HepG2 (cell line): ENCODE measurements around the gene KSR1. TPM values are rescaled to one million over a fixed set of nuclear protein-coding genes. Genes with fewer than 3 reads are reported as not detected.
"Not testable (repeated sequence)": the region's sequence is repeated elsewhere in the genome, so short reads cannot be mapped to it uniquely, and the experiment has no call there.

Experiments
- ATAC-seq: fragments of 200-7000 bp; cut with Tn5 transposase; 3 replicates; pipeline ENCODE4 v1.9.1; 2020; ENCODE audit warnings: mild to moderate bottlenecking, moderate library complexity
- BruUV-seq: library from RNA; stranded (reverse); fragments of 400-500 nt; replicated peaks from 2 replicates; lab custom pipeline; 2021; lab: Mats Ljungman, UMichigan
- CTCF ChIA-PET: fragments of 300-600 bp; formaldehyde crosslinking; extraction: SDS; loops from one replicate; lab custom pipeline; 2021; ENCODE audit warnings: low total read pairs, inconsistent platforms, low intra/inter-chr PET ratio; lab: Yijun Ruan, JAX
- POLR2A ChIA-PET: fragments of 350-600 bp; sonication (Branson Sonifier 250); formaldehyde crosslinking; loops from one replicate; lab custom pipeline; 2020; ENCODE audit warnings: antibody characterized with exemption, inconsistent platforms; lab: Yijun Ruan, JAX
- DNase-seq: peaks from one replicate; pipeline ENCODE4 v3.0.0-alpha.2; 2015; ENCODE audit warnings: low spot score
- FAIRE-seq: peaks from 3 replicates; lab custom pipeline; 2011; peaks lifted over from hg19 to GRCh38; lab: Jason Lieb, UNC
- H2AFZ ChIP-seq: one replicate; pipeline ENCODE4 v1.6.1; 2011; ENCODE audit warnings: low read length, inconsistent platforms
- H3K27ac ChIP-seq: fragments of 300-600 bp; 3 replicates; pipeline ENCODE4 v1.8.0; 2011; ENCODE audit warnings: mixed run types, mild to moderate bottlenecking, mixed read lengths, low read length, inconsistent platforms; ENCODE audit not compliant: insufficient read depth; ENCODE audit errors: extremely low read length
- H3K27me3 ChIP-seq, 2 experiments: fragments of 200-600 bp in 1 of 2; 2 replicates in 1 of 2; 3 replicates in 1 of 2; pipeline versions ENCODE4 v1.6.0 to v1.8.0; 2011; ENCODE audit warnings: low read length in 2 of 2, mild to moderate bottlenecking in 2 of 2, moderate library complexity in 2 of 2, inconsistent platforms in 1 of 2; ENCODE audit not compliant: insufficient read depth in 2 of 2, control insufficient read depth in 1 of 2
- H3K36me3 ChIP-seq, 2 experiments: fragments of 200-600 bp in 1 of 2; replicated peaks in 1 of 2; 2 replicates in 1 of 2; 3 replicates in 1 of 2; pipeline versions ENCODE4 v1.5.1 to v1.8.0; 2011; ENCODE audit warnings: low read length in 2 of 2, inconsistent platforms in 1 of 2; ENCODE audit not compliant: insufficient read depth in 2 of 2, control insufficient read depth in 1 of 2
- H3K4me1 ChIP-seq: 2 replicates; pipeline ENCODE4 v1.5.1; 2012; ENCODE audit warnings: low read length, inconsistent platforms; ENCODE audit not compliant: insufficient read depth
- H3K4me2 ChIP-seq: 2 replicates; pipeline ENCODE4 v1.6.0; 2011; ENCODE audit warnings: low read depth, low read length, inconsistent platforms
- H3K4me3 ChIP-seq, 3 experiments: fragments of 200-600 bp in 1 of 3; sonication (generic), shearing (Covaris generic) in 1 of 3; replicated peaks in 1 of 3; 2 replicates each; pipeline ENCODE4 v1.5.1; 2011 to 2016; ENCODE audit warnings: low read length in 3 of 3, inconsistent platforms in 2 of 3, low read depth in 2 of 3, mild to moderate bottlenecking in 2 of 3, control low read depth in 1 of 3, mixed read lengths in 1 of 3; ENCODE audit not compliant: insufficient read depth in 1 of 3
- H3K79me2 ChIP-seq: one replicate; pipeline ENCODE4 v1.6.1; 2011; ENCODE audit warnings: low read length, inconsistent platforms; ENCODE audit not compliant: insufficient read depth
- H3K9ac ChIP-seq: 2 replicates; pipeline ENCODE4 v1.6.0; 2011; ENCODE audit warnings: mild to moderate bottlenecking, low read depth, low read length, inconsistent platforms; ENCODE audit not compliant: insufficient read depth
- H3K9me3 ChIP-seq: 2 replicates; pipeline ENCODE4 v1.5.1; 2012; ENCODE audit warnings: mild to moderate bottlenecking, low read length
- H4K20me1 ChIP-seq: 2 replicates; pipeline ENCODE4 v1.6.0; 2011; ENCODE audit warnings: inconsistent platforms, mild to moderate bottlenecking, low read length, moderate library complexity; ENCODE audit not compliant: insufficient read depth
- FOXK2 ChIP-seq: fragments of 450-650 bp; IDR thresholded peaks from 2 replicates; pipeline ENCODE4 v1.6.1; 2016
- HOXA7 ChIP-seq: sonication (generic); formaldehyde crosslinking; IDR thresholded peaks from 2 replicates; pipeline ENCODE4 v1.8.1; 2022; ENCODE audit warnings: mild to moderate bottlenecking, missing genetic modification reagents, moderate library complexity
- ZNF251 ChIP-seq: sonication (generic); formaldehyde crosslinking; IDR thresholded peaks from 2 replicates; pipeline ENCODE4 v1.9.0; 2021; ENCODE audit warnings: mild to moderate bottlenecking, missing genetic modification reagents
- ZNF274 ChIP-seq: sonication (generic); formaldehyde crosslinking; IDR thresholded peaks from 2 replicates; pipeline ENCODE4 v1.5.1; 2020; ENCODE audit warnings: mild to moderate bottlenecking, missing genetic modification reagents
- ZNF569 ChIP-seq: sonication (generic); formaldehyde crosslinking; IDR thresholded peaks from 2 replicates; pipeline ENCODE4 v1.5.0; 2020; ENCODE audit warnings: mild to moderate bottlenecking, missing genetic modification reagents, moderate library complexity, borderline replicate concordance
- WGBS: methylation state at CpG from one replicate; pipeline ENCODE4 v1.1.6; 2017; ENCODE audit warnings: low lambda C conversion rate; 5-methylcytosine and 5-hydroxymethylcytosine counted together
- in situ Hi-C: cut with HindIII; loops from 2 replicates; pipeline ENCODE4 v1.10.0; 2017; ENCODE audit warnings: low pct_unique_long_range_greater_than_20kb; ENCODE audit not compliant: extremely low pct_ligation_motif_present
- intact Hi-C: fragments of 100-400 bp; cut with micrococcal nuclease; formaldehyde crosslinking; loops from one replicate; pipeline ENCODE4 v1.10.0; 2022; ENCODE audit not compliant: unreplicated experiment
- polyA plus RNA-seq, 8 experiments: library from polyadenylated mRNA; depleted of rRNA in 3 of 8; stranded (reverse) in 7 of 8; unstranded in 1 of 8; fragments of >200 nt; fragmentation: Illumina TruSeq in 4 of 8; extraction: Trizol in 4 of 8; gene quantifications; 2 replicates each; pipeline versions ENCODE4 v1.2.1 to v1.2.3, GENCODE V29; 2011 to 2016; ENCODE audit warnings: low read depth in 4 of 8, missing spikeins in 1 of 8, mixed read lengths in 1 of 8; ENCODE audit not compliant: insufficient read depth in 1 of 8
- total RNA-seq, 5 experiments: library from RNA; depleted of rRNA; stranded (reverse); fragments of >200 nt; fragmentation: Illumina TruSeq; extraction: Trizol; gene quantifications; 2 replicates each; pipeline ENCODE4 v1.2.3, GENCODE V29; 2016; ENCODE audit warnings: low read depth in 1 of 5
- TF ChIP-seq, protein P1 (sequence below): sonication (generic); formaldehyde crosslinking; IDR thresholded peaks from 2 replicates; pipeline ENCODE4 v1.5.1; 2020; ENCODE audit warnings: missing genetic modification reagents, mild to moderate bottlenecking, borderline replicate concordance
- TF ChIP-seq, protein P2 (sequence below): sonication (generic); formaldehyde crosslinking; IDR thresholded peaks from 2 replicates; pipeline ENCODE4 v1.9.0; 2021; ENCODE audit warnings: mild to moderate bottlenecking, missing genetic modification reagents

The KSR1 gene
- total and polyA plus RNA-seq, 2 of the 13 experiments (the other 11 are each of a cell fraction or from before 2014, with no cell fraction given): 10.1 to 16.6 TPM

DNA sequence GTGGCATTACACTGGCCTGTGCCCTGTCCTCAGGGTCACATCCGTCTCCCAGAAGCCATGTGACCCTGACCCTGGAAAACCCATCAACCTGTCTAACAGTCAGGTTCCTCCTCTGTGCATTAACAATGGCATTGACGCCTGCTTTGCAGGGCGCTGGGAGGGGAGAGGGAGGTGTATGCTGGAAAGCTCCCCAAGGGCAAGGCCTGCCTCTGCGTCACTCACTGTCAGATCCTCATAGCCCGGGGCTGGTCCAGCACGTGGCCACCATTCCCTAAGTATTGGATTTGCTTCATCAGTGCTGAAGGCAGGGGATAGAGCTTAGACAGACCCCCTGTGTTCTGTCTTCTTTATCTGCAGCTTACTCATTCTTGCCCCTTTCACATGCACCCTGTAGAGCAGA, 210.0 kb downstream of the KSR1 start:
- H3K4me2 ChIP-seq, H3K4me3 ChIP-seq, H3K9me3 ChIP-seq, H3K36me3 ChIP-seq, DNase-seq, FAIRE-seq, in situ Hi-C loops, POLR2A ChIA-PET, BruUV-seq, H3K27ac ChIP-seq, H3K9ac ChIP-seq, CTCF ChIA-PET, H3K79me2 ChIP-seq, H3K4me1 ChIP-seq, intact Hi-C loops, ATAC-seq, H2AFZ ChIP-seq, H4K20me1 ChIP-seq: not testable (repeated sequence)
- WGBS: 0% methylated on average over 4 of the region's 6 CpGs
- peaks cover 3 to 11% of the 10 kb centered on the region in 2 experiments; a peak in 3 of 5 replicates for H3K27me3 ChIP-seq

DNA sequence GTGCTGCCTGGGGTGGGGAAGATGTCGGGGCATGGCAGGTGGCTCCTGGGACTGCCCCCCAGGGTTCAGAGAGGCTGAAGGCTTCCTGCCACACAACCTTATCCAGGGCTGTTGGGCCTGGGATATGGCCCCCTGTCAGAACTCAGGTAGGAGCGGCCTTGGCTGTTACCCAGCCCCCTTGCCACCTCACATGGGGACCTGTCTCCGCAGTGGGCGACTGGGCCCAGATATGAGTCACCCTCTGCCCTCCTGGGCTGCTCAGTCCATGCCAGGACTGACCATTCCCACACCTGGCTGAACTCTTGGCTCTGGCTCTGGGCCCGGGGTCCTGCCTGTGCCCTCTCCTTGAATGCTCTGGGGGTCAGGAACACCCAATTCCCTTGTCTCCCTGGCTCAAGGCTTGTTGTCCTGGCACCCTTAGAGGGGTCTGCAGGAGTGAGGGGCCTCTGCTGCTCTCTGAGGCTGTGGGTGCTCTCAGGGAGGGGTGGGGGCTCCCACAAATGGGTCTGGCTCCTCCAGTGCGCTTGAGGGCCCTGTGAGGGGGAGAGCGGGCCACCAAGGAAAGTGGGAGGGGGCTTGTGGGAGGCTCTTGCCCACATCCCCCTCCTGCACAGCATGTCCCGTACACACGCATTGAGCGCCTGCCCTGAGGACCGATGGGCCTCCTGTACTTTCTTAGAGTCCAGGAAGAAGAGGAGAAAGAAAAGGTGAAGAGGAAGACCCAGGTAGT, 210.7 kb downstream of the KSR1 start:
- ATAC-seq (no peak), DNase-seq (no peak), FAIRE-seq (no peak)
- Histone ChIP-seq H2AFZ (no peak overlapping the region), H3K4me3 (no peak overlapping the region), H3K27ac (no peak overlapping the region), H3K79me2 (no peaks in the 10 kb centered on the region), H3K4me1 (no peaks in the 10 kb centered on the region), H3K9me3 (no peaks in the 10 kb centered on the region), H3K27me3 (peaks cover 3 to 11% of the 10 kb centered on the region in 2 experiments; a peak in 3 of 5 replicates), H3K4me2 (no peak overlapping the region), H4K20me1 (no peaks in the 10 kb centered on the region), H3K9ac (no peak overlapping the region), H3K36me3 (no peaks in the 10 kb centered on the region)
- in situ Hi-C loops: no loop called here
- ChIA-PET POLR2A (no interaction called here), CTCF (no interaction called here)
- WGBS: 30% methylated on average over 10 of the region's 11 CpGs
- no peak for TF ChIP-seq HOXA7 (CRISPR knock-in tag)
- TF ChIP-seq ZNF274 (CRISPR knock-in tag): no peak
- TF ChIP-seq, protein P1, sequence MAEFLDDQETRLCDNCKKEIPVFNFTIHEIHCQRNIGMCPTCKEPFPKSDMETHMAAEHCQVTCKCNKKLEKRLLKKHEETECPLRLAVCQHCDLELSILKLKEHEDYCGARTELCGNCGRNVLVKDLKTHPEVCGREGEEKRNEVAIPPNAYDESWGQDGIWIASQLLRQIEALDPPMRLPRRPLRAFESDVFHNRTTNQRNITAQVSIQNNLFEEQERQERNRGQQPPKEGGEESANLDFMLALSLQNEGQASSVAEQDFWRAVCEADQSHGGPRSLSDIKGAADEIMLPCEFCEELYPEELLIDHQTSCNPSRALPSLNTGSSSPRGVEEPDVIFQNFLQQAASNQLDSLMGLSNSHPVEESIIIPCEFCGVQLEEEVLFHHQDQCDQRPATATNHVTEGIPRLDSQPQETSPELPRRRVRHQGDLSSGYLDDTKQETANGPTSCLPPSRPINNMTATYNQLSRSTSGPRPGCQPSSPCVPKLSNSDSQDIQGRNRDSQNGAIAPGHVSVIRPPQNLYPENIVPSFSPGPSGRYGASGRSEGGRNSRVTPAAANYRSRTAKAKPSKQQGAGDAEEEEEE (CRISPR knock-in tag): no peak
- no peak for TF ChIP-seq ZNF251 (CRISPR knock-in tag)
- TF ChIP-seq ZNF569 (CRISPR knock-in tag): no peak
- TF ChIP-seq, protein P2, sequence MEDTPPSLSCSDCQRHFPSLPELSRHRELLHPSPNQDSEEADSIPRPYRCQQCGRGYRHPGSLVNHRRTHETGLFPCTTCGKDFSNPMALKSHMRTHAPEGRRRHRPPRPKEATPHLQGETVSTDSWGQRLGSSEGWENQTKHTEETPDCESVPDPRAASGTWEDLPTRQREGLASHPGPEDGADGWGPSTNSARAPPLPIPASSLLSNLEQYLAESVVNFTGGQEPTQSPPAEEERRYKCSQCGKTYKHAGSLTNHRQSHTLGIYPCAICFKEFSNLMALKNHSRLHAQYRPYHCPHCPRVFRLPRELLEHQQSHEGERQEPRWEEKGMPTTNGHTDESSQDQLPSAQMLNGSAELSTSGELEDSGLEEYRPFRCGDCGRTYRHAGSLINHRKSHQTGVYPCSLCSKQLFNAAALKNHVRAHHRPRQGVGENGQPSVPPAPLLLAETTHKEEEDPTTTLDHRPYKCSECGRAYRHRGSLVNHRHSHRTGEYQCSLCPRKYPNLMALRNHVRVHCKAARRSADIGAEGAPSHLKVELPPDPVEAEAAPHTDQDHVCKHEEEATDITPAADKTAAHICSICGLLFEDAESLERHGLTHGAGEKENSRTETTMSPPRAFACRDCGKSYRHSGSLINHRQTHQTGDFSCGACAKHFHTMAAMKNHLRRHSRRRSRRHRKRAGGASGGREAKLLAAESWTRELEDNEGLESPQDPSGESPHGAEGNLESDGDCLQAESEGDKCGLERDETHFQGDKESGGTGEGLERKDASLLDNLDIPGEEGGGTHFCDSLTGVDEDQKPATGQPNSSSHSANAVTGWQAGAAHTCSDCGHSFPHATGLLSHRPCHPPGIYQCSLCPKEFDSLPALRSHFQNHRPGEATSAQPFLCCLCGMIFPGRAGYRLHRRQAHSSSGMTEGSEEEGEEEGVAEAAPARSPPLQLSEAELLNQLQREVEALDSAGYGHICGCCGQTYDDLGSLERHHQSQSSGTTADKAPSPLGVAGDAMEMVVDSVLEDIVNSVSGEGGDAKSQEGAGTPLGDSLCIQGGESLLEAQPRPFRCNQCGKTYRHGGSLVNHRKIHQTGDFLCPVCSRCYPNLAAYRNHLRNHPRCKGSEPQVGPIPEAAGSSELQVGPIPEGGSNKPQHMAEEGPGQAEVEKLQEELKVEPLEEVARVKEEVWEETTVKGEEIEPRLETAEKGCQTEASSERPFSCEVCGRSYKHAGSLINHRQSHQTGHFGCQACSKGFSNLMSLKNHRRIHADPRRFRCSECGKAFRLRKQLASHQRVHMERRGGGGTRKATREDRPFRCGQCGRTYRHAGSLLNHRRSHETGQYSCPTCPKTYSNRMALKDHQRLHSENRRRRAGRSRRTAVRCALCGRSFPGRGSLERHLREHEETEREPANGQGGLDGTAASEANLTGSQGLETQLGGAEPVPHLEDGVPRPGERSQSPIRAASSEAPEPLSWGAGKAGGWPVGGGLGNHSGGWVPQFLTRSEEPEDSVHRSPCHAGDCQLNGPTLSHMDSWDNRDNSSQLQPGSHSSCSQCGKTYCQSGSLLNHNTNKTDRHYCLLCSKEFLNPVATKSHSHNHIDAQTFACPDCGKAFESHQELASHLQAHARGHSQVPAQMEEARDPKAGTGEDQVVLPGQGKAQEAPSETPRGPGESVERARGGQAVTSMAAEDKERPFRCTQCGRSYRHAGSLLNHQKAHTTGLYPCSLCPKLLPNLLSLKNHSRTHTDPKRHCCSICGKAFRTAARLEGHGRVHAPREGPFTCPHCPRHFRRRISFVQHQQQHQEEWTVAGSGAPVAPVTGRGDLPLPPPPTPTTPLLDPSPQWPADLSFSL (CRISPR knock-in tag): no peak
- TF ChIP-seq FOXK2: no peak
- intact Hi-C loops: no loop called here
- no TSS peak for BruUV-seq
